Measurements from ENCODE around the gene TRIM27. TPM values are rescaled to one million over a fixed set of nuclear protein-coding genes. Genes with fewer than 3 reads are reported as not detected.

Gene TRIM27
- total and polyA plus RNA-seq, 10 of the 15 experiments (the other 5 are each of a cell fraction or from before 2014, with no cell fraction given): 18.5 to 74.7 (median 58.0) TPM

DNA sequence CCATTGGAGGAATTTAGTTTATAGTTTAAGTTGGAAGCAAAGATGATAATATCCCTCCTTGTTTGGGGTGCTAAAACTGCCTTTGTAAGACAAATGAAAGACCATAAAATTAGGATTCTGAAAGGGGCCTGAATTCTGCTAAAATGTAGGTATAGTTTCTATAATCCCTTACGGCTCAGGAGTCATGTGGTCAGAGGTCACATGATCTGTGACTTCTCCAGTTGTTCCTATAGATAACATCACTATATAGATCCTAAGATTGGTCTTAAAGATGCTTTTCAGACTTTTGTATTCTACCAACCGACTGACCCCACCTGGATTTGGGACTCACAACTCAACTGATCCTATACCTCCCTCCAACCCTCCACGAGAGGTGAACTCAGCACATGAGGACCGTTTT is 44.7 kb upstream of the TRIM27 start:
- no peak overlapping the region for H2AFZ ChIP-seq (ENCODE audit: control insufficient read depth, low read depth, low read length)
- H4K20me1 ChIP-seq (ENCODE audit: control insufficient read depth, insufficient read depth): no peaks in the 10 kb centered on the region
- no peaks in the 10 kb centered on the region for H3K4me1 ChIP-seq (ENCODE audit: control insufficient read depth, insufficient read depth, low read length)
- ChIA-PET RAD21 (ENCODE audit: unreplicated experiment) (no interaction called here), CTCF (no interaction called here), SMC1A (ENCODE audit: uncharacterized antibody, unreplicated experiment) (no interaction called here), POLR2A (no interaction called here)
- FAIRE-seq (no peak), ATAC-seq (no peak), DNase-seq (ENCODE audit: low read depth, low spot score) (no peak)
- H3K4me3 ChIP-seq: no peak overlapping the region
- intact Hi-C loops (cut with micrococcal nuclease; ENCODE audit: unreplicated experiment): no loop called here
- TF ChIP-seq FOS (IDR thresholded peaks at IDR 0.05; ENCODE audit: borderline replicate concordance, extremely low read depth, insufficient read length) (no peak), BCL3 (IDR thresholded peaks at IDR 0.05; ENCODE audit: borderline replicate concordance, insufficient read depth, low read depth, low read length, poor library complexity, severe bottlenecking) (no peak), HDAC2 (IDR thresholded peaks at IDR 0.05) (no peak), POLR2AphosphoS2 (IDR thresholded peaks at IDR 0.05; ENCODE audit: low read depth, low read length) (no peak), ESRRA (IDR thresholded peaks at IDR 0.05; ENCODE audit: low read length) (no peak), POLR2A (IDR thresholded peaks at IDR 0.05; ENCODE audit: low read depth, low read length) (no peak)
- TF ChIP-seq, protein P1, sequence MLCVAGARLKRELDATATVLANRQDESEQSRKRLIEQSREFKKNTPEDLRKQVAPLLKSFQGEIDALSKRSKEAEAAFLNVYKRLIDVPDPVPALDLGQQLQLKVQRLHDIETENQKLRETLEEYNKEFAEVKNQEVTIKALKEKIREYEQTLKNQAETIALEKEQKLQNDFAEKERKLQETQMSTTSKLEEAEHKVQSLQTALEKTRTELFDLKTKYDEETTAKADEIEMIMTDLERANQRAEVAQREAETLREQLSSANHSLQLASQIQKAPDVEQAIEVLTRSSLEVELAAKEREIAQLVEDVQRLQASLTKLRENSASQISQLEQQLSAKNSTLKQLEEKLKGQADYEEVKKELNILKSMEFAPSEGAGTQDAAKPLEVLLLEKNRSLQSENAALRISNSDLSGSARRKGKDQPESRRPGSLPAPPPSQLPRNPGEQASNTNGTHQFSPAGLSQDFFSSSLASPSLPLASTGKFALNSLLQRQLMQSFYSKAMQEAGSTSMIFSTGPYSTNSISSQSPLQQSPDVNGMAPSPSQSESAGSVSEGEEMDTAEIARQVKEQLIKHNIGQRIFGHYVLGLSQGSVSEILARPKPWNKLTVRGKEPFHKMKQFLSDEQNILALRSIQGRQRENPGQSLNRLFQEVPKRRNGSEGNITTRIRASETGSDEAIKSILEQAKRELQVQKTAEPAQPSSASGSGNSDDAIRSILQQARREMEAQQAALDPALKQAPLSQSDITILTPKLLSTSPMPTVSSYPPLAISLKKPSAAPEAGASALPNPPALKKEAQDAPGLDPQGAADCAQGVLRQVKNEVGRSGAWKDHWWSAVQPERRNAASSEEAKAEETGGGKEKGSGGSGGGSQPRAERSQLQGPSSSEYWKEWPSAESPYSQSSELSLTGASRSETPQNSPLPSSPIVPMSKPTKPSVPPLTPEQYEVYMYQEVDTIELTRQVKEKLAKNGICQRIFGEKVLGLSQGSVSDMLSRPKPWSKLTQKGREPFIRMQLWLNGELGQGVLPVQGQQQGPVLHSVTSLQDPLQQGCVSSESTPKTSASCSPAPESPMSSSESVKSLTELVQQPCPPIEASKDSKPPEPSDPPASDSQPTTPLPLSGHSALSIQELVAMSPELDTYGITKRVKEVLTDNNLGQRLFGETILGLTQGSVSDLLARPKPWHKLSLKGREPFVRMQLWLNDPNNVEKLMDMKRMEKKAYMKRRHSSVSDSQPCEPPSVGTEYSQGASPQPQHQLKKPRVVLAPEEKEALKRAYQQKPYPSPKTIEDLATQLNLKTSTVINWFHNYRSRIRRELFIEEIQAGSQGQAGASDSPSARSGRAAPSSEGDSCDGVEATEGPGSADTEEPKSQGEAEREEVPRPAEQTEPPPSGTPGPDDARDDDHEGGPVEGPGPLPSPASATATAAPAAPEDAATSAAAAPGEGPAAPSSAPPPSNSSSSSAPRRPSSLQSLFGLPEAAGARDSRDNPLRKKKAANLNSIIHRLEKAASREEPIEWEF (IDR thresholded peaks at IDR 0.05; ENCODE audit: insufficient replicate concordance, low read depth, low read length): no peak
- H3K9me3 ChIP-seq (replicated peaks; ENCODE audit: control insufficient read depth, insufficient read depth, low read length): no peaks in the 10 kb centered on the region; the same call in 2 of the 3 replicates
- no peaks in the 10 kb centered on the region for H3K36me3 ChIP-seq (ENCODE audit: control insufficient read depth in 2 of 2, insufficient read depth in 2 of 2, low read length in 1 of 2)
- no peak overlapping the region for H3K27ac ChIP-seq (ENCODE audit: control insufficient read depth, insufficient read depth)
- H3K27me3 ChIP-seq (replicated peaks in 1 of 2; ENCODE audit: control insufficient read depth in 2 of 2, insufficient read depth in 2 of 2, low read length in 1 of 2): no peaks in the 10 kb centered on the region
- no peak overlapping the region for H3K4me2 ChIP-seq (ENCODE audit: control insufficient read depth, insufficient read depth)
- 8% methylated on average over 4 of the region's 4 CpGs for WGBS (ENCODE audit: insufficient coverage, insufficient replicate concordance, low lambda C conversion rate, missing lambda C conversion rate)
- H3K79me2 ChIP-seq (ENCODE audit: control insufficient read depth, insufficient read depth, low read length): no peaks in the 10 kb centered on the region
- in situ Hi-C loops (cut with MboI): no loop called here
- no peak overlapping the region for H3K9ac ChIP-seq (ENCODE audit: control insufficient read depth, insufficient read depth, low read length)
- BruUV-seq (replicated peaks): no TSS peak
